Measurements from ENCODE around the gene KAT5. TPM values are rescaled to one million over a fixed set of nuclear protein-coding genes. Genes with fewer than 3 reads are reported as not detected.
"Not testable (repeated sequence)": the region's sequence is repeated elsewhere in the genome, so short reads cannot be mapped to it uniquely, and the experiment has no call there.

Gene KAT5
- total RNA-seq, 1 experiment from 2014 or later: 37.2 TPM

DNA sequence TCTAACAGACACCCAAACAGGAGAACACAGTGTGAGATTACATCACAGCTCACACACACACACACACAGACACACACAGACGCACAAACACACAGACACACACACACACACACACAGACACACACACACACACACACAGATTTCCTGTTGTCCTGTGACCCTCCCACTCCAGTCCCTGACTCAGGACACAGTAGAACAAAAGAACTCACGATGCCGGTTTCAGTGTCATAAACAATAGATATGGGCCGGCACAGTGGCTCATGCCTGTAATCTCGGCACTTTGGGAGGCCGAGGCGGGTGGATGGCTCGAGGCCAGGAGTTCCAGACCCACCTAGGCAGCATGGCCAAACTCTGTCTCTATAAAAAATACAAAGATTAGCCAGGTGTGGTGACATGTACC is 13.8 kb upstream of the KAT5 start:
- no peaks in the 10 kb centered on the region for H3K36me3 ChIP-seq (replicated peaks; ENCODE audit: control insufficient read depth, insufficient read depth, low read length)
- no peak overlapping the region for H3K4me3 ChIP-seq (ENCODE audit: insufficient read depth, low read depth, low read length)
- H3K27me3 ChIP-seq (ENCODE audit: control insufficient read depth, insufficient read depth, low read length): no peaks in the 10 kb centered on the region; the same call in 1 of the 2 replicates
- DNase-seq: no peak

DNA sequence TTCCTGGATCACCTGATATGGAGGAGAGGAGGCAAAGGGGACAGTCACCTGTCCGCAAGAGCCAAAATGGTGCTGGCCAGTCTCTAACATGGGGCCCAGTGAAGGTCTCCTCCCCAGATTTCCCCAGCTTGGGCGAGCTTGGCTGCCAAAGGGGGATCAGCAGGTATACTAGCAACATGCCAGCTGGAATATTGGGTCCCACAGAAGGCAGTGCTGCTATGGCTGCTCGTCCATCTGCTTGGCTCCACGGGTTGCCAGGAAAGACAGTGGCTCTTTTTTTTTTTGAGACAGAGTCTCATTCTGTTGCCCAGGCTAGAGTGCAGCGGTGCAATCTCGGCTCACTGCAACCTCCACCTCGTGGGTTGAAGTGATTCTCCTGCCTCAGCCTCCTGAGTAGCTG is 12.7 kb upstream of the KAT5 start:
- no peak for DNase-seq
- H3K4me3 ChIP-seq (ENCODE audit: insufficient read depth, low read depth, low read length): no peak overlapping the region
- H3K27me3 ChIP-seq (ENCODE audit: control insufficient read depth, insufficient read depth, low read length): no peaks in the 10 kb centered on the region; the same call in 1 of the 2 replicates
- H3K36me3 ChIP-seq (replicated peaks; ENCODE audit: control insufficient read depth, insufficient read depth, low read length): no peaks in the 10 kb centered on the region

DNA sequence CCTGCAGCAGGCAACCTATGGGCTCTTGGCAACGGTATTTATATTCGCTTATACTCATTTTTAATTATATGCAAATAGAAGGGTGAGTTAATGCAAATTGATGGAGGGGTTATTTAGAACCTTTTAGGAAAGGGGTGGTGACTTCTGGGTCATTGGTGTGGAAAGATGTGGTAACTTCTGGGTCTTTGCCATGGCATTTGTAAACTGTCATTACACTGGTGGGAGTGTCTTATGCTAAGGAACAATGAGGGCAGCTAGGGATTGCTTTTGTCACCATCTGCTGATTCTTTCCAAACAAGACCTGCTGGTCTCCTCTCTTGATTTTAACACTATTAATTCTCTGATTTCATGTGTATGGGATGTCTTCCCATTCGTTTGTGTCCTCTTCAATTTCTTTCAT is 11.7 kb upstream of the KAT5 start:
- no peak for DNase-seq
- Histone ChIP-seq H3K27me3 (ENCODE audit: control insufficient read depth, insufficient read depth, low read length) (no peaks in the 10 kb centered on the region; the same call in 1 of the 2 replicates), H3K36me3 (replicated peaks; ENCODE audit: control insufficient read depth, insufficient read depth, low read length) (no peaks in the 10 kb centered on the region), H3K4me3 (ENCODE audit: insufficient read depth, low read depth, low read length) (no peak overlapping the region)

DNA sequence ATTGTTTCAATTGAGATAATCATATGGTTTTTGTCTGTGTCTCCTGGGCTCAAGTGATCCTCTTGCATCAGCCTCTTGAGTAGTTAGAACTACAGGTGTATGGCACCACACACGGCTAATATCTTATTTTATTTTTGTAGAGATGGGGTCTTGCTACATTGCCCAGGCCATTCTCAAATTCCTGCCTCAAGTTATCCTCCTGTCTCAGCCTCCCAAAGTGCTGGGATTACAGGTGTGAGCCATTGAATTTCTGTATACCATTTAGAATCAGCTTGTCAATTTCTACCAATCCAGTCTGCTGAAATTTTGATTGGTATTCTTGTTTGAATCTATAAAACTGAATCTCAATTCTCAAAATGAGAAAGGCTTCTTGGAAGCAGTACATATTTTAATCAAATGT is 10.4 kb upstream of the KAT5 start:
- H3K36me3 ChIP-seq (replicated peaks; ENCODE audit: control insufficient read depth, insufficient read depth, low read length): no peaks in the 10 kb centered on the region
- no peak for DNase-seq

DNA sequence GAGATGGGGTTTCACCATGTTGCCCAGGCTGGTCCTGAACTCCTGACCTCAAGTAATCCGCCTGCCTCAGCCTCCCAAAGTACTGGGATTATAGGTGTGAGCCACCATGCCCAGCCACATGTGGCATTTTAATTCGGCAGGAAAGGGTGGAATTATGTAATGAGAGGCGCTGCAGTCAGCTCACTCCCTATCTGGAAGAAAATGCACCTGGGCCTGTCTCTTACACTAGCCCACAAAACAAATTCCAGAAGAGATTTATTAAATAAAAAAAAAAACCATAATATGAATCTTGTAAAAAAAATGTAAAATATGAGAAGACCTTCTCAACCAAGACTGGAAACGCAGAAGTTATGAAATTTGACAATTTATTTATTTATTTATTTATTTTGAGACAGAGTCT is 8.2 kb upstream of the KAT5 start:
- DNase-seq: no peak
- no peak overlapping the region for H3K4me3 ChIP-seq (ENCODE audit: insufficient read depth, low read depth, low read length)
- H3K36me3 ChIP-seq (replicated peaks; ENCODE audit: control insufficient read depth, insufficient read depth, low read length): no peaks in the 10 kb centered on the region
- H3K27me3 ChIP-seq (ENCODE audit: control insufficient read depth, insufficient read depth, low read length): peaks cover 2% of the 10 kb centered on the region; the same call in 1 of the 2 replicates

More for the DNA sequence above, 10.4 kb upstream of the KAT5 start:
- Histone ChIP-seq H3K27me3 (ENCODE audit: control insufficient read depth, insufficient read depth, low read length) (no peaks in the 10 kb centered on the region; the same call in 1 of the 2 replicates), H3K4me3 (ENCODE audit: insufficient read depth, low read depth, low read length) (no peak overlapping the region)

DNA sequence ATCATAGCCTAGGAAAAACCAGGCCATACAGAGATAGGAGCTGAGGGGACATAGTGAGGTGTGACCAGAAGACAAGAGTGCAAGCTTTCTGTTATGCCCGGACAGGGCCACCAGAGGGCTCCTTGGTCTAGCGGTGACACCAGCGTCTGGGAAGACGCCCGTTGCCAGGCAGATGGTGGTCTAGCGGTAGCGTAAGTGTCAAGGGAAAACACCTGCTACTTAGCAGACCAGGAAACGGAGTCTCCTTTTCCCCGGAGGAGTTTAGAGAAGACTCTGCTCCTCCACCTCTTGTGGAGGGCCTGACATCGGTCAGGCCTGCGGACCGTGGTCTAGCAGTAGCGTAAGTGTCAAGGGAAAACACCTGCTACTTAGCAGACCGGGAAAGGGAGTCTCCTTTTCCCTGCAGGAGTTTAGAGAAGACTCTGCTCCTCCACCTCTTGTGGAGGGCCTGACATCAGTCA is 5.7 kb upstream of the KAT5 start:
- not testable (repeated sequence) for H3K27me3 ChIP-seq (ENCODE audit: control insufficient read depth, insufficient read depth, low read length); DNase-seq; H3K4me3 ChIP-seq (ENCODE audit: insufficient read depth, low read depth, low read length); H3K36me3 ChIP-seq (replicated peaks; ENCODE audit: control insufficient read depth, insufficient read depth, low read length)

DNA sequence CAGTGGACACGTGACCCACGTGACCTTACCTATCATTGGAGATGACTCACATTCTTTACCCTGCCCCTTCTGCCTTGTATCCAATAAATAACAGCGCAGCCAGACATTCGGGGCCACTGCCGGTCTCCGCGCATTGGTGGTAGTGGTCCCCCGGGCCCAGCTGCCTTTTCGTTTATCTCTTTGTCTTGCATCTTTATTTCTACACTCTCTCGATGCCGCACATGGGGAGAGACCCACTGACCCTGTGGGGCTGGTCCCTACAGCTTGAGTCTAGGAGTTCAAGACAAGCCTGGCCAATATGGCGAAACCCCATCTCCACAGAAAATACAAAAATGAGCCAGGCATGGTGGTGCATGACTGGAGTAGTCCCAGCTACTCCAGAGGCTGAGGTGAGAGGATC is 5.0 kb upstream of the KAT5 start:
- H3K36me3 ChIP-seq (replicated peaks; ENCODE audit: control insufficient read depth, insufficient read depth, low read length); H3K4me3 ChIP-seq (ENCODE audit: insufficient read depth, low read depth, low read length); H3K27me3 ChIP-seq (ENCODE audit: control insufficient read depth, insufficient read depth, low read length); DNase-seq: not testable (repeated sequence)

DNA sequence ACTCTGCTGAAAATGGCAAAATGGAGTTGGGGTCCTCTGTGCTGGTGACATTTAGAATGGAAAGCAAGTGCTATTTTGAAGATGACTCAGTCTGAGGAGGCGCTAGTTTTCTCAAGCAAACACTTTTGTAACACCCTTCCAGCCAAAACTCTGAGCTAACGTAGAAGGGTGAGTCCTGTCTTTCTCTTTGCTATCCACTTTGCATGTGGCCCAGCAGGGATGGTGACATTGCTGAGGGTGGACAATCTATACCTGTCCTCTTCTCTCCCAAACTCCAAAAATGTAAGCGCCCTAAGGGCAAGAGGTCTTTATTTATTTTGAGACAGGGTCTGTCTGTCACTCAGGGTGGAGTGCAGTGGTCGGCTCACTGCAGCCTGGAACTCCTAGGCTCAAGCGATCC is 3.6 kb upstream of the KAT5 start:
- no peak overlapping the region for H3K4me3 ChIP-seq (ENCODE audit: insufficient read depth, low read depth, low read length)
- DNase-seq: no peak
- H3K36me3 ChIP-seq (replicated peaks; ENCODE audit: control insufficient read depth, insufficient read depth, low read length): peaks cover 5% of the 10 kb centered on the region
- H3K27me3 ChIP-seq (ENCODE audit: control insufficient read depth, insufficient read depth, low read length): peaks cover 2% of the 10 kb centered on the region; the same call in 1 of the 2 replicates

DNA sequence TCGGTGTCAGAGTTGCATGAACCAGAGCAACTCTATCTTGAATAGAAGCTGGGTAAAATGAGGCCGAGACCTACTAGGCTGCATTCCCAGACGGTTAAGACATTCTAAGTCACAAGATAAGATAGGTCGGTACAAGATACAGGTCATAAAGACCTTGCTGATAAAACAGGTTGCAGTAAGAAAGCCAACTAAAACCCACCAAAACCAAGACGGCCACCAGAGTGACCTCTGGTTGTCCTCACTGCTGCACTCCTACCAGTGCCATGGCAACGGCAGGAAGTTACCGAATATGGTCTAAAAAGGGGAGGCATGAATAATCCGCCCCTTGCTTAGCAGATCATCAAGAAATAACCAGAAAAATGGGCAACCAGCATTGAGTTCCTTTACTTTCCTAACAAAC is 2.4 kb upstream of the KAT5 start:
- DNase-seq: no peak

DNA sequence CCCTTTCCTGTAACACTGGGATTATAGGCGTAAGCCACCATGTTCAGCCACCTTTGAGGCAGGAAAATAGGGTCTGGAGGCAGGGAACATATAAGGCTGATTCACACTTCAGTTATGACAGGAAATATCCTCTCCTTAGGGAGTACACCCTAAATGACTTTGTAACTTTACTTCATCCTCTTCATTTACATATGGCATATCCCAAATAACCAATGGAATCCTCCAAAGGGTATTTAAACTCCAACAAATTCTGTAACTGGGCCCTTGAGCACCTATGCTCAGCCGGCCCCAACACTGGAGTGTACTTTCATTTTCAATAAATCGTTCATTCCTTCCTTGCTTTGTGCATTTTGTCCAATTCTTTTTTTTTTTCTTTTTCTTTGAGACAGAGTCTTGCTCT is 1.6 kb upstream of the KAT5 start:
- peaks cover 15% of the 10 kb centered on the region for H3K36me3 ChIP-seq (replicated peaks; ENCODE audit: control insufficient read depth, insufficient read depth, low read length)
- no peak overlapping the region for H3K4me3 ChIP-seq (ENCODE audit: insufficient read depth, low read depth, low read length)
- H3K27me3 ChIP-seq (ENCODE audit: control insufficient read depth, insufficient read depth, low read length): peaks cover 2% of the 10 kb centered on the region; the same call in 1 of the 2 replicates
- no peak for DNase-seq

More for the DNA sequence above, 2.4 kb upstream of the KAT5 start:
- Histone ChIP-seq H3K4me3 (ENCODE audit: insufficient read depth, low read depth, low read length) (no peak overlapping the region), H3K27me3 (ENCODE audit: control insufficient read depth, insufficient read depth, low read length) (peaks cover 2% of the 10 kb centered on the region; the same call in 1 of the 2 replicates), H3K36me3 (replicated peaks; ENCODE audit: control insufficient read depth, insufficient read depth, low read length) (peaks cover 9% of the 10 kb centered on the region)

DNA sequence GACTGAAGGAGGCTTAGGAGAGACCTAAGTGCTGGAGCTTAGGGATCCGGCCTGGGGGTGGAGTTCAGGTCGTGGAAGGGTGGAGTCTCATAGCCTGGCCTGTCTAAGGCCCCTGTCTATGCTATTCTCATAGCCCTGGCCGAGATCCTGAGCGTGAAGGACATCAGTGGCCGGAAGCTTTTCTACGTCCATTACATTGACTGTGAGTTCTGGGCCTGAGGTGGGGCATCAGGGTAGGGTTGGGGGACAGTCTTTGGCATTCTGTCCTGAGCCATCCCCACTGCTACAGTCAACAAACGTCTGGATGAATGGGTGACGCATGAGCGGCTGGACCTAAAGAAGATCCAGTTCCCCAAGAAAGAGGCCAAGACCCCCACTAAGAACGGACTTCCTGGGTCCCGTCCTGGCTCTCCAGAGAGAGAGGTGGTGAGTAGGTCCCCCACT is 603 bp downstream of the KAT5 start:
- Histone ChIP-seq H3K27me3 (ENCODE audit: control insufficient read depth, insufficient read depth, low read length) (no peaks in the 10 kb centered on the region), H3K4me3 (ENCODE audit: insufficient read depth, low read depth, low read length) (peak overlapping the region; percentile 77), H3K36me3 (replicated peaks; ENCODE audit: control insufficient read depth, insufficient read depth, low read length) (peaks cover 30% of the 10 kb centered on the region)
- DNase-seq: no peak

DNA sequence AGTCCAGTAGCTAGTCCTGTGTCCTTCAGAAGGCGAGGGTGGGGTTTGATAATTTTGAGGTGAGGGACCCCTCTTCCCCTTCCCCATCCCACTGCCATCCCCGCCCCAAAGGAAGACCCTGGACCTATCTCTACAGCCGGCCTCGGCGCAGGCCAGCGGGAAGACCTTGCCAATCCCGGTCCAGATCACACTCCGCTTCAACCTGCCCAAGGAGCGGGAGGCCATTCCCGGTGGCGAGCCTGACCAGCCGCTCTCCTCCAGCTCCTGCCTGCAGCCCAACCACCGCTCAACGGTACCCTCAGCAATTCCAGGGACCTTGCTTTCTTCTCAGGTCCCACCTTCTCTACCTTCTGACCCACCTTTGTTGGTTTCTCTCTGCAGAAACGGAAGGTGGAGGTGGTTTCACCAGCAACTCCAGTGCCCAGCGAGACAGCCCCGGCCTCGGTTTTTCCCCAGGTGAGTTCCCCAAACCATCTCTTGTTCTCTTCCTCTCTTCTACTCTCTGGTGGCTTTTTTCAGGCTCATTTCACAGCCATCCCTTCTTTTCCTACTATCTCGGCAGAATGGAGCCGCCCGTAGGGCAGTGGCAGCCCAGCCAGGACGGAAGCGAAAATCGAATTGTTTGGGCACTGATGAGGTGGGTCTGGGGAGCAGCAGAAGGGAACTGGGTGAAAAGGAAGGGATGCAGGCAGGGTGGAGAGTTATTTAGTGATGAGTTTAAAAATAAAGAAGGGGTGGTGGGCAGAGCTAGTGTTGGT is 1.3 kb downstream of the KAT5 start:
- no peak for DNase-seq
- H3K27me3 ChIP-seq (ENCODE audit: control insufficient read depth, insufficient read depth, low read length): no peaks in the 10 kb centered on the region
- no peak overlapping the region for H3K4me3 ChIP-seq (ENCODE audit: insufficient read depth, low read depth, low read length)
- H3K36me3 ChIP-seq (replicated peaks; ENCODE audit: control insufficient read depth, insufficient read depth, low read length): peaks cover 36% of the 10 kb centered on the region

DNA sequence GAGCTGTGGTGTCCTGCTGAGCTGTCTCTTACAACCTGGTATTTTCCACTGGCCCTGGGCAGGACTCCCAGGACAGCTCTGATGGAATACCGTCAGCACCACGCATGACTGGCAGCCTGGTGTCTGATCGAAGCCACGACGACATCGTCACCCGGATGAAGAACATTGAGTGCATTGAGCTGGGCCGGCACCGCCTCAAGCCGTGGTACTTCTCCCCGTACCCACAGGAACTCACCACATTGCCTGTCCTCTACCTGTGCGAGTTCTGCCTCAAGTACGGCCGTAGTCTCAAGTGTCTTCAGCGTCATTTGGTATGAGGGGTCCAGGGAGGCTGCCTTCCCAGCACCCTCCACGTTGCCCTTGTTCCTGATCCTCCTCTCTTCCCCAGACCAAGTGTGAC is 2.4 kb downstream of the KAT5 start:
- Histone ChIP-seq H3K4me3 (ENCODE audit: insufficient read depth, low read depth, low read length) (no peak overlapping the region), H3K36me3 (replicated peaks; ENCODE audit: control insufficient read depth, insufficient read depth, low read length) (peaks cover 43% of the 10 kb centered on the region), H3K27me3 (ENCODE audit: control insufficient read depth, insufficient read depth, low read length) (no peaks in the 10 kb centered on the region)
- DNase-seq: no peak

DNA sequence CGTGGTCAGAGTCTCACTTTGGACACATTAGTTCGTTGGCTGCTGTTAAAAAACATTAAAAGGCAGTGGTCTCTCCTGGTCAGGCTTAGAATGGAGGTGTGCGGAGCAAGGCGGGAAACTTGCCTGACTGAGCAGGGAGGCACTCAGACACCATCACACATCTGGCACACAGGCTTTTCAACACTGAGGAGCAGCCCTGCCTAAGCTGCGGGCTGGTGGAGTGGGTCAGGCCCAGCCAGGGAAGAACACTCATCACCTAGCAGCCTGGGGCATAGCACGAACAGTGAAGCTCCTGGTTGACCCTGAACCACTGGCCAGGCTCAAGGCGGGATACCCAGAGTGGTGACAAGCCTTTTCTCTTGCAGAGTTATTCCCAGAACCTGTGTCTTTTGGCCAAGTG is 4.2 kb downstream of the KAT5 start:
- DNase-seq: no peak
- Histone ChIP-seq H3K36me3 (replicated peaks; ENCODE audit: control insufficient read depth, insufficient read depth, low read length) (peaks cover 43% of the 10 kb centered on the region), H3K27me3 (ENCODE audit: control insufficient read depth, insufficient read depth, low read length) (no peaks in the 10 kb centered on the region), H3K4me3 (ENCODE audit: insufficient read depth, low read depth, low read length) (no peak overlapping the region)

DNA sequence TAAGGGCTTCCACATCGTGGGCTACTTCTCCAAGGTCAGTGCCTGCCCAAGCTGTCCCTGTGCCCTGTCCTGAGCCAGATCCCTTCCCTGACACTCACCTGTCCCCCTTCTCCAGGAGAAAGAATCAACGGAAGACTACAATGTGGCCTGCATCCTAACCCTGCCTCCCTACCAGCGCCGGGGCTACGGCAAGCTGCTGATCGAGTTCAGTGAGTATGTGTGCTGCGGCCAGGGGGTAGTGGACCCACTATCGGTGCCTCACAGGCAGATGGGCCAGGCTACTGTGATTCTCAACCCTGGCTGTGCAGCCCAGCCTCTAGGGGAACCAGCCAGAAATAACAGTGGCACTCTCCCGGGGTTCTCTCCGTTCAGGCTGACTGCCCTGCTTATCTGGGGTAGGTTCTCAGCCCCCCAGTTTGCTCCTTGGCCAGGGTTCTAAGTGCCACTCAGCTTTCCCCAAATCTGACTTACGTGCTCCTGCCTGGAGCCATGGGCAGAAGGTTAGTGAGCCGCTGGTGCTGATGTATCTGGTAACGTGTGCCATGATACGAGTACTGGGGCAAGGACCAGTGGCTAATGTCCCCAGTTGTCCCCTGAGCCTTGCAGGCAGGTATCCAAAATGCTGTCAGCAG is 4.8 kb downstream of the KAT5 start:
- Histone ChIP-seq H3K4me3 (ENCODE audit: insufficient read depth, low read depth, low read length) (no peak overlapping the region), H3K36me3 (replicated peaks; ENCODE audit: control insufficient read depth, insufficient read depth, low read length) (peaks cover 43% of the 10 kb centered on the region), H3K27me3 (ENCODE audit: control insufficient read depth, insufficient read depth, low read length) (no peaks in the 10 kb centered on the region)
- no peak for DNase-seq

Measured in H7 (cell line).